ENCODE results near the gene ELMO2. TPM values are rescaled to one million over a fixed set of nuclear protein-coding genes. Genes with fewer than 3 reads are reported as not detected.

Gene ELMO2
- 10 to 100 TPM; 20.0 to 24.7 TPM for total RNA-seq

GRCh38 chr20:46406200-46406985 is at the start of gene ELMO2:
ELMO2 (minus strand) TSS chr20:46406615; CDS start chr20:46394482, 12,133 bp downstream.
- Histone ChIP-seq H3K27me3 (no peaks in the 10 kb centered on the region), H3K4me1 (peaks cover 11% of the 10 kb centered on the region), H3K27ac (peak within 1 kb of the TSS; percentile 88), H3K9me3 (no peaks in the 10 kb centered on the region), H3K4me3 (peak within 1 kb of the TSS; percentile 88), H3K9ac (ENCODE audit: low read depth in 2 of 2, low read length in 2 of 2) (peak within 1 kb of the TSS; percentile 73 to 89), H3K36me3 (no peaks in the 10 kb centered on the region)
- DNase-seq, result peak; percentile 98
- intact Hi-C loops (cut with DNase I), result loop anchor here (2.0 kb wide), 1 partner anchor 42 kb away; no protein-coding TSS in a partner anchor
- TF ChIP-seq, protein P1, sequence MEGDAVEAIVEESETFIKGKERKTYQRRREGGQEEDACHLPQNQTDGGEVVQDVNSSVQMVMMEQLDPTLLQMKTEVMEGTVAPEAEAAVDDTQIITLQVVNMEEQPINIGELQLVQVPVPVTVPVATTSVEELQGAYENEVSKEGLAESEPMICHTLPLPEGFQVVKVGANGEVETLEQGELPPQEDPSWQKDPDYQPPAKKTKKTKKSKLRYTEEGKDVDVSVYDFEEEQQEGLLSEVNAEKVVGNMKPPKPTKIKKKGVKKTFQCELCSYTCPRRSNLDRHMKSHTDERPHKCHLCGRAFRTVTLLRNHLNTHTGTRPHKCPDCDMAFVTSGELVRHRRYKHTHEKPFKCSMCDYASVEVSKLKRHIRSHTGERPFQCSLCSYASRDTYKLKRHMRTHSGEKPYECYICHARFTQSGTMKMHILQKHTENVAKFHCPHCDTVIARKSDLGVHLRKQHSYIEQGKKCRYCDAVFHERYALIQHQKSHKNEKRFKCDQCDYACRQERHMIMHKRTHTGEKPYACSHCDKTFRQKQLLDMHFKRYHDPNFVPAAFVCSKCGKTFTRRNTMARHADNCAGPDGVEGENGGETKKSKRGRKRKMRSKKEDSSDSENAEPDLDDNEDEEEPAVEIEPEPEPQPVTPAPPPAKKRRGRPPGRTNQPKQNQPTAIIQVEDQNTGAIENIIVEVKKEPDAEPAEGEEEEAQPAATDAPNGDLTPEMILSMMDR (IDR thresholded peaks at IDR 0.05), result no peak

GRCh38 chr20:46455729-46456128 is 49.3 kb upstream of the ELMO2 start:
- no peak overlapping the region for H3K27ac ChIP-seq
- H3K4me1 ChIP-seq, result no peaks in the 10 kb centered on the region
- intact Hi-C loops (cut with DNase I), result no loop called here
- TF ChIP-seq, protein P1 (IDR thresholded peaks at IDR 0.05), result no peak
- peaks cover 3% of the 10 kb centered on the region for H3K27me3 ChIP-seq
- H3K4me3 ChIP-seq, result no peak overlapping the region
- DNase-seq, result no peak
- no peaks in the 10 kb centered on the region for H3K36me3 ChIP-seq
- H3K9me3 ChIP-seq, result no peaks in the 10 kb centered on the region
- no peak overlapping the region for H3K9ac ChIP-seq (ENCODE audit: low read depth in 2 of 2, low read length in 2 of 2)

- Histone ChIP-seq H3K27ac (no peak overlapping the region), H3K9me3 (no peaks in the 10 kb centered on the region), H3K36me3 (no peaks in the 10 kb centered on the region), H3K9ac (ENCODE audit: low read depth in 2 of 2, low read length in 2 of 2) (no peak overlapping the region), H3K4me1 (no peaks in the 10 kb centered on the region), H3K4me3 (no peak overlapping the region), H3K27me3 (no peaks in the 10 kb centered on the region)
- intact Hi-C loops (cut with DNase I), result no loop called here
- DNase-seq, result no peak
- TF ChIP-seq, protein P1 (IDR thresholded peaks at IDR 0.05), result no peak
Observed at GRCh38 chr20:46446851-46447250, 40.4 kb upstream of the ELMO2 start.

DNA sequence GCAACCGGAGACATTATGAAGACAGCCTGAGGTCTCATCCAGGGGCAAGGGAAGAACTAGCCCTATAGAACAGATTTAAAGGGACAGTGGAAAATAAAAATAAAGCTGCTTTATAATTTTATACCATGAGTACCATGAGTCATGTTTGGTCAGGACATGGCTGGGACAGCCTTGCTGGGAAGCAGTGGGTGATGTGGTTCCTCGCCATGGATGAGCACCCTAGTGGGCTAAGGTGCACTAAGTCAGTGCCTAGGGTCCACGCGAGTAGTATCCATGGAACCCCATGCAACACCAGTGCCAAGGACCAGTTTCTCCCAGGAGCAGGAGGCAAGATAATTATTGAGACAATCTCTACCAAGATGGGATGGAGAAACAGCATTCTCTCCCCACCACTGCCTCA is 33.4 kb upstream of the ELMO2 start:
- DNase-seq, result no peak
- intact Hi-C loops (cut with DNase I), result no loop called here
- Histone ChIP-seq H3K4me3 (no peak overlapping the region), H3K27ac (no peak overlapping the region), H3K4me1 (no peaks in the 10 kb centered on the region), H3K27me3 (no peaks in the 10 kb centered on the region), H3K9me3 (no peaks in the 10 kb centered on the region), H3K36me3 (no peaks in the 10 kb centered on the region), H3K9ac (ENCODE audit: low read depth in 2 of 2, low read length in 2 of 2) (no peak overlapping the region)
- TF ChIP-seq, protein P1 (IDR thresholded peaks at IDR 0.05), result no peak

DNA sequence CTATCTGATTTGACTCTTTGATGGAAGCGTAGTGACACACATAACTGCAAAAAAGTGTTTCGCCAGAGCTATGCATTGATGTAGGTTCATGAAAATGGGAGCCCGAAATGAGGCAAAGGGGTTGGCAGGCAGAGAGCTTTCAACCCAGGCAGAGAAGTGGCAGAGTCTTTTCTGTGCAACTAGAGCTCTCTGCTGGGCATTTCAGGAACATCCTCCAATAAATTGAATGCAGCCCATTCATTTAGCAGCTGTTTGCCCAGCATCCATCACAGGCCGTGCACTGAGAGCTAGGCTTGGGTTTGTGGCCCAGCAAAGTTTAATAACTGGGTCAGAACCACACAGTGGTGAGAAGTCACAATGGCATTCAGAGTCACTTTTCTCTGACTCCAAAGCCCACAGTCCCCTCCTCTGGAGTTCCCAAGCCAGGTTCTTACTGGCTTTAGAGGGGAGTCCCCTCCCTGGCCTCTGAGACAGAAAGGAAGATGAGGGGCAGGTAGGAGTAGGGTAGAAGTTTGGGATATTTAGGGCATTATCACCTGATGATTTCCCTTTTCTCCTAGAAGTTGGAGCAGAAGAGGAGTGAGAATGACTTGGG is 31.8 kb upstream of the ELMO2 start:
- DNase-seq, result no peak
- Histone ChIP-seq H3K9ac (ENCODE audit: low read depth in 2 of 2, low read length in 2 of 2) (no peak overlapping the region), H3K27me3 (no peaks in the 10 kb centered on the region), H3K36me3 (no peaks in the 10 kb centered on the region), H3K9me3 (no peaks in the 10 kb centered on the region), H3K4me3 (no peak overlapping the region), H3K27ac (no peak overlapping the region), H3K4me1 (no peaks in the 10 kb centered on the region)
- TF ChIP-seq, protein P1 (IDR thresholded peaks at IDR 0.05), result no peak
- intact Hi-C loops (cut with DNase I), result no loop called here
